ENCODE data around the gene CDH13.

- TF ChIP-seq POLR2A (IDR thresholded peaks at IDR 0.05; ENCODE audit: low read length) (no peak), CTCF (IDR thresholded peaks at IDR 0.05) (peak; percentile 40), JUNB (IDR thresholded peaks at IDR 0.05) (no peak), MAX (IDR thresholded peaks at IDR 0.05) (no peak), ESRRA (IDR thresholded peaks at IDR 0.05; ENCODE audit: borderline replicate concordance, low read length) (no peak), CHD2 (IDR thresholded peaks at IDR 0.05; ENCODE audit: low read length, partially characterized antibody) (no peak)
These were observed 729.5 kb downstream of the CDH13 start for GRCh38 chr16:83356266-83356665.
